ENCODE measurements around the gene EP300. TPM values are rescaled to one million over a fixed set of nuclear protein-coding genes. Genes with fewer than 3 reads are reported as not detected.

The EP300 gene
- total RNA-seq, 3 donors from 2014 or later (not counting 1 experiment from before 2014, with no cell fraction given): 180 to 193 (median 188) TPM

GRCh38 chr22:41204992-41205900 is 112.9 kb downstream of the EP300 start, which contains the start of gene L3MBTL2:
Gene L3MBTL2 (plus strand): TSS chr22:41205312. CDS start chr22:41205363, 51 bp downstream.
- intact Hi-C loops (cut with micrococcal nuclease): loop anchor here (2.0 to 10.0 kb wide), 2 partner anchors 80 to 254 kb away; partner anchors contain the start of genes RANGAP1 and RBX1
- Mint-ChIP-seq H3K9me3 (no peaks in the 10 kb centered on the region), H3K27me3 (ENCODE audit: low read depth in 2 of 2) (peaks cover 0 to 9% of the 10 kb centered on the region in 2 donors), H3K27ac (peak within 1 kb of the TSS; percentile 88 to 92), H3K4me3 (peak within 1 kb of the TSS; percentile 97), H3K36me3 (peaks cover 7% of the 10 kb centered on the region), H3K4me1 (peaks cover 14 to 20% of the 10 kb centered on the region in 2 donors)
- Histone ChIP-seq H3K4me1 (ENCODE audit: control insufficient read depth, insufficient read depth, low read length) (peaks cover 17% of the 10 kb centered on the region), H3K4me3 (ENCODE audit: low read length) (peak within 1 kb of the TSS; percentile 73), H3K36me3 (ENCODE audit: control insufficient read depth, insufficient read depth, low read length) (peaks cover 3% of the 10 kb centered on the region), H3K27ac (ENCODE audit: low read length) (peak within 1 kb of the TSS; percentile 56), H3K9me3 (ENCODE audit: control insufficient read depth, insufficient read depth, low read length) (no peaks in the 10 kb centered on the region), H3K27me3 (ENCODE audit: control insufficient read depth, insufficient read depth, low read length) (no peaks in the 10 kb centered on the region)
- DNase-seq (peak; percentile 94 to 99), ATAC-seq (peak; percentile 99 to 100 (median 100))
- TF ChIP-seq CTCF (IDR thresholded peaks at IDR 0.05): no peak
- WGBS (ENCODE audit: insufficient coverage): 1% methylated on average over 47 of the region's 47 CpGs

GRCh38 chr22:41206719-41207118 is 114.3 kb downstream of the EP300 start:
- H3K4me3 ChIP-seq (ENCODE audit: low read length): no peak overlapping the region
- H3K9me3 Mint-ChIP-seq: no peaks in the 10 kb centered on the region
- no peak for ATAC-seq
- DNase-seq: no peak
- peak overlapping the region; percentile 47 for H3K4me3 Mint-ChIP-seq
- H3K9me3 ChIP-seq (ENCODE audit: control insufficient read depth, insufficient read depth, low read length): no peaks in the 10 kb centered on the region
- H3K27me3 Mint-ChIP-seq (ENCODE audit: low read depth in 2 of 2): peaks cover 0 to 6% of the 10 kb centered on the region in 2 donors
- H3K36me3 Mint-ChIP-seq: peaks cover 7% of the 10 kb centered on the region
- no peak overlapping the region for H3K27ac Mint-ChIP-seq
- H3K4me1 ChIP-seq (ENCODE audit: control insufficient read depth, insufficient read depth, low read length): peaks cover 17% of the 10 kb centered on the region
- H3K4me1 Mint-ChIP-seq: peaks cover 14 to 20% of the 10 kb centered on the region in 2 donors
- 87% methylated on average over 9 of the region's 9 CpGs for WGBS (ENCODE audit: insufficient coverage)
- peaks cover 9% of the 10 kb centered on the region for H3K36me3 ChIP-seq (ENCODE audit: control insufficient read depth, insufficient read depth, low read length)
- no peak for TF ChIP-seq CTCF (IDR thresholded peaks at IDR 0.05)
- no peak overlapping the region for H3K27ac ChIP-seq (ENCODE audit: low read length)
- H3K27me3 ChIP-seq (ENCODE audit: control insufficient read depth, insufficient read depth, low read length): no peaks in the 10 kb centered on the region
- intact Hi-C loops (cut with micrococcal nuclease): loop anchor here (10.0 kb wide), 1 partner anchor 78 kb away; the partner anchor contains the start of gene RANGAP1

- Histone ChIP-seq H3K27ac (ENCODE audit: low read length) (no peak overlapping the region), H3K4me1 (ENCODE audit: control insufficient read depth, insufficient read depth, low read length) (peaks cover 13% of the 10 kb centered on the region), H3K9me3 (ENCODE audit: control insufficient read depth, insufficient read depth, low read length) (no peaks in the 10 kb centered on the region), H3K4me3 (ENCODE audit: low read length) (no peak overlapping the region), H3K36me3 (ENCODE audit: control insufficient read depth, insufficient read depth, low read length) (peaks cover 33% of the 10 kb centered on the region), H3K27me3 (ENCODE audit: control insufficient read depth, insufficient read depth, low read length) (no peaks in the 10 kb centered on the region)
- no peak for TF ChIP-seq CTCF (IDR thresholded peaks at IDR 0.05)
- Mint-ChIP-seq H3K4me1 (peaks cover 10% of the 10 kb centered on the region in 2 donors), H3K36me3 (no peaks in the 10 kb centered on the region), H3K27ac (no peak overlapping the region), H3K9me3 (no peaks in the 10 kb centered on the region), H3K27me3 (ENCODE audit: low read depth in 2 of 2) (no peaks in the 10 kb centered on the region), H3K4me3 (no peak overlapping the region)
- intact Hi-C loops (cut with micrococcal nuclease): no loop called here
- ATAC-seq (no peak), DNase-seq (no peak)
- 97% methylated on average over 10 of the region's 10 CpGs for WGBS (ENCODE audit: insufficient coverage)
Measured at GRCh38 chr22:41215409-41215808, 123.0 kb downstream of the EP300 start.
